ENCODE results near the gene FMNL2.

FMNL2 gene

DNA sequence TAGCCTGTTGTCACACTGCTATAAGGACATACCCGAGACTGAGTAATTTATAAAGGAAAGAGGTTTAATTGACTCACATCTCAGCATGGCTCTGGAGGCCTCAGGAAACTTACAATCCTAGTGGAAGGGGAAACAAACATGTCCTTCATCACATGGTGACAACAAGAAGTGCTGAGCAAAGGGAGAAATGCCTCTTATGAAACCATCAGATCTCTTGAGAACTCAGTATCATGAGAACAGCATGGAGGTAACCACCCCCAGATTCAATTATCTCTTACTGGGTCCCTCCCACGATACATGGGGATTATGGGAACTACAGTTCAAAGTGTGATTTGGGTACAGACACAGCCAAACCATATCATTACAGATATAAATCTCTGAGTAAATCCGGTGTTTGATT is 233.6 kb downstream of the FMNL2 start:
- H3K9me3 ChIP-seq: no peaks in the 10 kb centered on the region
- peaks cover 0 to 14% (median 5%) of the 10 kb centered on the region in 4 donors for H3K4me1 ChIP-seq
- intact Hi-C loops (cut with DNase I; ENCODE audit: low total_unique reads): no loop called here
- no peak overlapping the region for H3K4me3 ChIP-seq
- TF ChIP-seq, protein P1, sequence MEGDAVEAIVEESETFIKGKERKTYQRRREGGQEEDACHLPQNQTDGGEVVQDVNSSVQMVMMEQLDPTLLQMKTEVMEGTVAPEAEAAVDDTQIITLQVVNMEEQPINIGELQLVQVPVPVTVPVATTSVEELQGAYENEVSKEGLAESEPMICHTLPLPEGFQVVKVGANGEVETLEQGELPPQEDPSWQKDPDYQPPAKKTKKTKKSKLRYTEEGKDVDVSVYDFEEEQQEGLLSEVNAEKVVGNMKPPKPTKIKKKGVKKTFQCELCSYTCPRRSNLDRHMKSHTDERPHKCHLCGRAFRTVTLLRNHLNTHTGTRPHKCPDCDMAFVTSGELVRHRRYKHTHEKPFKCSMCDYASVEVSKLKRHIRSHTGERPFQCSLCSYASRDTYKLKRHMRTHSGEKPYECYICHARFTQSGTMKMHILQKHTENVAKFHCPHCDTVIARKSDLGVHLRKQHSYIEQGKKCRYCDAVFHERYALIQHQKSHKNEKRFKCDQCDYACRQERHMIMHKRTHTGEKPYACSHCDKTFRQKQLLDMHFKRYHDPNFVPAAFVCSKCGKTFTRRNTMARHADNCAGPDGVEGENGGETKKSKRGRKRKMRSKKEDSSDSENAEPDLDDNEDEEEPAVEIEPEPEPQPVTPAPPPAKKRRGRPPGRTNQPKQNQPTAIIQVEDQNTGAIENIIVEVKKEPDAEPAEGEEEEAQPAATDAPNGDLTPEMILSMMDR (IDR thresholded peaks at IDR 0.05): no peak
- H3K36me3 ChIP-seq: no peaks in the 10 kb centered on the region
- H3K27ac ChIP-seq: no peak overlapping the region
- no peak for DNase-seq
- H3K27me3 ChIP-seq: no peaks in the 10 kb centered on the region

DNA sequence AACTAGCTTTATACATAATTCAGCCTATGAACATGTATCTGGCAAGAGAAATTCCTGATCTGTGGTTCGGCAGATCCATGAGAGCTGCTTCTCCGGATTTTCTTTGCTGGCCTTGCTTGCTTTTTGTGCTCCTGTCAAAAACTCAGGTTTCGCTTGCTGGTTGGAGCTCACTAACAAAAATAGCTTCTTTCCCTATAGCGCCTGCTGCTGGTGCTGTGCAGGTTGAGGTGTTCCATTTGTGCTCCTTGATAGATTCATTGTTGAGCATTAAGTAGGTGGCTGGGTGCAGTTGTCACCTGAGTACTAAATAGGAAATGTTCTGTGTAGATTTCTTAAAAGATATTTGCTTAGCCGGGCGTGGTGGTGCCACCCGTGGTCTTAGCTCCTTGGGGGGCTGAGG is 234.2 kb downstream of the FMNL2 start:
- Histone ChIP-seq H3K4me3 (no peak overlapping the region), H3K27ac (no peak overlapping the region), H3K27me3 (no peaks in the 10 kb centered on the region), H3K4me1 (peaks cover 0 to 14% (median 5%) of the 10 kb centered on the region in 4 donors), H3K9me3 (no peaks in the 10 kb centered on the region), H3K36me3 (no peaks in the 10 kb centered on the region)
- intact Hi-C loops (cut with DNase I; ENCODE audit: low total_unique reads): no loop called here
- no peak for DNase-seq
- TF ChIP-seq, protein P1 (IDR thresholded peaks at IDR 0.05): no peak

DNA sequence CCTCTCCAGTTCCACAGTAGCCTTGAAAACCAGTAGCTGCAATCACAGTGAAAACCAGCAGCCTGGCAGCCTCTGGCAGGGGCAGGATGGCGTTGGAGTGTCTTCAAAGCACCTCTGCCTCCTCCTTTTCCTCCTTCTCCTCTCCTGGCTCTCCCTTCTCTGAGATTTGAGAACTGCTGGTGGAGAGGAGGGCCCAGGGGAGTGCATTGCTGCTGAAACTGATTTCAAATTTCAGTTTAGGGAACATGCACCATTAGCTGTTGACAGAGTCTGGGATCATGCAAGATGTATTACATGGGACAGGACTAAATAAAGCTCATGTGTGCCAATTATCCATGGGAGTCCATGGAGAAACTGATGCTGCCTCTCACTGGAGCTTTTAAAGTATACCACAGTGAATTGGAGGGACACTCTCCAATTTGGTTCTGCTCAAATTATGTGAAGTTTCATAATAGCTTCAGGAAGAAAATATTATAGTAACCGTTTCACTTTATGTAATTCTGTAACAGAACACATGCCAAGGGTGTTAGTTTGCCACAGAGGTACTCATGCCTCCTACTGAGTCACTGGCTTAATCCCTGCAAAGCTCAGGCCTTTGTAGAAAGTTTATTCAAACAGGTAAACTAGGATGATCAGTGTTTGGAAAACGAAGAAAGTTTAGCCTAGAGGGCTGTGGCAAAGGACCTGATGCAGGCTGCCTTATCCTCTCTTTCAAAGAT is 236.2 kb downstream of the FMNL2 start:
- peak in 1 of 2 donors; percentile 34 for DNase-seq
- Histone ChIP-seq H3K27me3 (no peaks in the 10 kb centered on the region), H3K9me3 (no peaks in the 10 kb centered on the region), H3K36me3 (no peaks in the 10 kb centered on the region), H3K4me1 (peaks cover 0 to 14% (median 5%) of the 10 kb centered on the region in 4 donors), H3K27ac (peak overlapping the region in 1 of 2 donors; percentile 33), H3K4me3 (no peak overlapping the region)
- intact Hi-C loops (cut with DNase I; ENCODE audit: low total_unique reads): no loop called here
- TF ChIP-seq, protein P1 (IDR thresholded peaks at IDR 0.05): no peak

DNA sequence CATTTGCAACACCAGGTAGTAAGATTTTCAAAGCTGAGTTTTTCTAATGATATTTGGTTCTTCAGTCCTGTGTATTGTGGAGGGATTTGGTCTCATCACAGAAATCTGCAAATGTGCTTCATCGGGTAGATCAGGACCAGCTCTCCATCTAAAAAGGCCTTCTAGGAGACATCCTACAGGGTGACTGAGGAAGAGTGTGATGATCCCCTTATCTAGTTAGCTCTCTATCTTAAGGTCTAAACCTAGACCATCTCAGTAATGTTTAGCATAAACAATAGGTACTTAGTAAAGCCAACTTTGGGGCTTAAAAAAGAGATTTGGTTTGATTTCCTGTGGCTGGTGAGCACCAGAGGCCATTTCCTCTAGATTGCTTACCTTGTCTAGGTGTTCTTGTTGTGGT is 237.1 kb downstream of the FMNL2 start:
- H3K27me3 ChIP-seq: no peaks in the 10 kb centered on the region
- H3K4me3 ChIP-seq: no peak overlapping the region
- H3K27ac ChIP-seq: peak overlapping the region in 1 of 2 donors; percentile 1
- H3K9me3 ChIP-seq: no peaks in the 10 kb centered on the region
- H3K36me3 ChIP-seq: no peaks in the 10 kb centered on the region
- TF ChIP-seq, protein P1 (IDR thresholded peaks at IDR 0.05): no peak
- intact Hi-C loops (cut with DNase I; ENCODE audit: low total_unique reads): no loop called here
- peaks cover 0 to 15% (median 5%) of the 10 kb centered on the region in 4 donors for H3K4me1 ChIP-seq
- DNase-seq: no peak

DNA sequence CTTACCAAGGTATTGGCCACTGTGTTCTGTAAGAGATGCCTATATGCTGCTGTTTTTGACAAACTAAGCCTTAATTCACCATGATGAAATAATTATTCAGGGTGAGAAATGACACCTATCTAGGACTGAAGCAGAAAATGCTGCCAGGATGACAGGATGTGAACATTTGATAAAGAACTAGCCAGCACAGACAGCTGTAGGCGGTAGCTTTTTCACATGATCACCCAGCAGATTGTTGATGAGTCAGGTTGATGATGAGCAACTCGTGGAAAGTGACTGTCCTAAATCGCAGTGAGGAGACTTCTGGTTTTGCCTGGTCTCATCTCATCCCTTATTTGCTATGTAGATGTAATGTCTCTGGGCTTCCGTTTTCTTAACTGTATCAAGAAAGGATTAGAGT is 238.2 kb downstream of the FMNL2 start:
- Histone ChIP-seq H3K36me3 (no peaks in the 10 kb centered on the region), H3K4me1 (peaks cover 0 to 25% (median 9%) of the 10 kb centered on the region in 4 donors), H3K27me3 (no peaks in the 10 kb centered on the region), H3K9me3 (no peaks in the 10 kb centered on the region), H3K4me3 (no peak overlapping the region), H3K27ac (no peak overlapping the region)
- TF ChIP-seq, protein P1 (IDR thresholded peaks at IDR 0.05): no peak
- DNase-seq: peak in 1 of 2 donors; percentile 37
- intact Hi-C loops (cut with DNase I; ENCODE audit: low total_unique reads): no loop called here
